Neuron (in vitro differentiated cells): Measurements from ENCODE around the gene RAPGEF2.

ENCODE experiments used
- H2AFZ ChIP-seq: one replicate; pipeline ENCODE4 v1.6.1; 2013; ENCODE audit warnings: low read depth, mild to moderate bottlenecking, inconsistent platforms, low read length, moderate library complexity
- H3K27me3 ChIP-seq: one replicate; pipeline ENCODE4 v1.6.1; 2013; ENCODE audit warnings: low read length; ENCODE audit not compliant: insufficient read depth
- H3K36me3 ChIP-seq: one replicate; pipeline ENCODE4 v1.6.1; 2013; ENCODE audit warnings: low read length; ENCODE audit not compliant: insufficient read depth
- H3K4me1 ChIP-seq: one replicate; pipeline ENCODE4 v1.6.1; 2013; ENCODE audit warnings: low read length; ENCODE audit not compliant: insufficient read depth
- H3K4me3 ChIP-seq: 2 replicates; pipeline ENCODE4 v1.5.1; 2013; ENCODE audit warnings: mild to moderate bottlenecking, low read length, moderate library complexity
- H3K9me3 ChIP-seq: one replicate; pipeline ENCODE4 v1.6.1; 2013; ENCODE audit warnings: low read length

The RAPGEF2 gene

DNA sequence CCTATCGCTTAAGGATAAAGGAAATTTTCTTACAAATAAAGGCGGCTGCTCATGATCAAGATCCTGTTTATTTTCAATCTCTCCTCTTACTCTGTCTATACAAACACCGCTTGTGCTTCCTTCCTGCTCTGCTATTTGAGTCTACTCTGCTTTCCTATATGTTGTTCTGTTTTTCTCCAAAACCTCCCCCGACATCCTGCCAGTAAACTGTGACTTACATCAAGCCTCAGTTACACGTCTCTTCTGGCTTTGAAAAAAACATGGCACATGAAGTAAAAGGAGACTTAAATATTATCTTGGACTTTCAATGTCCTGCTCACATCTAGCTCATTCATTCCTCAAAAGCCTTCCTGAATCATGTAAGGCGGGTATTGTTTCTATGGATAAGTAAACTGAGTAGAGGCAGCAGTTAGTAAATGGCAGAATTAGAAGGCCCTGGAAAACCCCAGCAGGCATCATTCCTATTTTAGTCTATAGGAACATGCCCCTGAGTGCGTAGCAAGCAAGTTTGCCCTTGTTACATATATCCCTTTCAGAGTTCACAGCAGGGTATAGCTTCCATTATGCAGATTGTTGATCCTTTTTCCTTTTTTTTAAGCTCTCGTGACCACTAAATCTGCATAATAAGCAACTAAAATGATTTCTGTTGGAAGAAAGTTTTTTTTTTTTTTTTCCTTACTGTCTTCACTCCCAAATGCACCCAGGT lies 280.1 kb downstream of the RAPGEF2 start:
- H3K4me1 ChIP-seq, result peaks cover 40% of the 10 kb centered on the region
- no peaks in the 10 kb centered on the region for H3K36me3 ChIP-seq
- peaks cover 7% of the 10 kb centered on the region for H3K9me3 ChIP-seq
- peak overlapping the region; percentile 8 for H3K4me3 ChIP-seq
- no peaks in the 10 kb centered on the region for H3K27me3 ChIP-seq
- H2AFZ ChIP-seq, result no peak overlapping the region

DNA sequence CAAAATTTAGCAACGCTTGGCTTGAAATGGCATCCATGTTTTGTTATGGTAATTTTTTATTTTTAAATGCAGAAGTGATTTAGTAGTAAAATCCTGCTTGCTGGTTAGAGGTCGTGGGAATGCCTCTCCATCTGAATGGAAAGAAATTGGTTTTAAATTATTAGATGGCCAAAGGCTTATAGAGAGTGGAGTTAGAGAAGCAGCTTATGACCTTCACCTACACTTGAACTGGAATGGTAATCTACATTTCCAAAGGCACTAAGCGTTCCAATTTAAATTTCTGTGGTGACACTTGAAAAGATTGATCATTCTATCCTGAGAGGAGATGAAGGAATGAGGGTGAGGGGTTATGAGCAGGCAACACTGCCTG lies 280.7 kb downstream of the RAPGEF2 start:
- Histone ChIP-seq H3K4me3 (no peak overlapping the region), H3K9me3 (peaks cover 7% of the 10 kb centered on the region), H2AFZ (no peak overlapping the region), H3K4me1 (peaks cover 40% of the 10 kb centered on the region), H3K36me3 (no peaks in the 10 kb centered on the region), H3K27me3 (no peaks in the 10 kb centered on the region)

GRCh38 chr4:159384017-159384416 lies 281.1 kb downstream of the RAPGEF2 start:
- H3K27me3 ChIP-seq, result no peaks in the 10 kb centered on the region
- peaks cover 40% of the 10 kb centered on the region for H3K4me1 ChIP-seq
- no peak overlapping the region for H3K4me3 ChIP-seq
- no peak overlapping the region for H2AFZ ChIP-seq
- H3K9me3 ChIP-seq, result peaks cover 5% of the 10 kb centered on the region
- H3K36me3 ChIP-seq, result no peaks in the 10 kb centered on the region

DNA sequence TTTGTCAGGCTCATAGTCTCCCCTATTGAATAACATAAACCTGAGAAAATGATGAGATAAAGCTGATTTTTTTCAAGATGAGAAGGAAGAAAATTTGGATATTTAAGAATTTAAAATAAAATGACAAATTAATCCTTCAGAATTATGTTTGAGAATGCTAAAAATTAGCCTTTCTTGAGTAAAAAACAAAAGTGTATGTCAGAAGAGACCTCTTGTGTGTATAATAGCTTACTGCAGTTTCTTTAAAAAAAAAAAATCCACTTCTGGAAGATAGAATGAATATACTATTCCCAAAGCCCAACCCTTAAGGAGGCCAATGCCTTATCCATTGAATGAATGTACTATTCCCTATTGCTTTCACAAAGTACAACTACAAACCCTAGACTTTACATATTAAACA lies 281.8 kb downstream of the RAPGEF2 start:
- H2AFZ ChIP-seq, result no peak overlapping the region
- H3K9me3 ChIP-seq, result peaks cover 5% of the 10 kb centered on the region
- no peaks in the 10 kb centered on the region for H3K36me3 ChIP-seq
- H3K4me3 ChIP-seq, result no peak overlapping the region
- H3K4me1 ChIP-seq, result peaks cover 39% of the 10 kb centered on the region
- H3K27me3 ChIP-seq, result no peaks in the 10 kb centered on the region

GRCh38 chr4:159386620-159387019 lies 283.7 kb downstream of the RAPGEF2 start:
- Histone ChIP-seq H3K9me3 (peaks cover 5% of the 10 kb centered on the region), H2AFZ (no peak overlapping the region), H3K4me1 (peaks cover 30% of the 10 kb centered on the region), H3K4me3 (no peak overlapping the region), H3K36me3 (no peaks in the 10 kb centered on the region), H3K27me3 (no peaks in the 10 kb centered on the region)

GRCh38 chr4:159389756-159390155 lies 286.9 kb downstream of the RAPGEF2 start:
- H3K36me3 ChIP-seq, result no peaks in the 10 kb centered on the region
- no peaks in the 10 kb centered on the region for H3K27me3 ChIP-seq
- H2AFZ ChIP-seq, result no peak overlapping the region
- H3K9me3 ChIP-seq, result peaks cover 5% of the 10 kb centered on the region
- no peak overlapping the region for H3K4me3 ChIP-seq
- peaks cover 4% of the 10 kb centered on the region for H3K4me1 ChIP-seq

- Histone ChIP-seq H3K27me3 (no peaks in the 10 kb centered on the region), H3K36me3 (no peaks in the 10 kb centered on the region), H3K4me1 (no peaks in the 10 kb centered on the region), H3K4me3 (no peak overlapping the region), H3K9me3 (peaks cover 4% of the 10 kb centered on the region), H2AFZ (no peak overlapping the region)
Observed at GRCh38 chr4:159390648-159391047, 287.8 kb downstream of the RAPGEF2 start.

DNA sequence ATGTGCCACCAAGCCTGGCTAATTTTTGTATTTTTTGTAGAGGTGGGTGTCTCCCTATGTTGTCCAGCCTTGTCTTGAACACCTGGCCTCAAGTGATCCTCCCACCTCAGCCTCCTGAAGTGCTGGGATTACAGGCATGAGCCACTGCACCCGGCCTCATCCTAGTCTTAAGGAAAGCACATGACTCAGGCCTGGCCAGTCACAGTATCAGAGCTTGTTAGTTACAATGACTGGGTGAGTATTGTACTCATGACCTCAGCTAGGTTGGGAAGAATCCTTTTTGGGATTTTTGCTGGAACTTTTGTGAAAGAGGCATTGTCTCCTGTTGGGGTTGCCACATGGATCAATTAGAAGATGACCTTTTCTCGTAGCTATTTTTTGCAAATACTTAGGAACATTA lies 292.8 kb downstream of the RAPGEF2 start:
- Histone ChIP-seq H3K4me3 (no peak overlapping the region), H3K27me3 (no peaks in the 10 kb centered on the region), H3K4me1 (peaks cover 5% of the 10 kb centered on the region), H3K9me3 (no peaks in the 10 kb centered on the region), H3K36me3 (no peaks in the 10 kb centered on the region), H2AFZ (no peak overlapping the region)

GRCh38 chr4:159396151-159396550 lies 293.3 kb downstream of the RAPGEF2 start:
- Histone ChIP-seq H3K4me1 (peaks cover 8% of the 10 kb centered on the region), H3K9me3 (no peaks in the 10 kb centered on the region), H3K36me3 (no peaks in the 10 kb centered on the region), H3K27me3 (no peaks in the 10 kb centered on the region), H2AFZ (no peak overlapping the region), H3K4me3 (no peak overlapping the region)

DNA sequence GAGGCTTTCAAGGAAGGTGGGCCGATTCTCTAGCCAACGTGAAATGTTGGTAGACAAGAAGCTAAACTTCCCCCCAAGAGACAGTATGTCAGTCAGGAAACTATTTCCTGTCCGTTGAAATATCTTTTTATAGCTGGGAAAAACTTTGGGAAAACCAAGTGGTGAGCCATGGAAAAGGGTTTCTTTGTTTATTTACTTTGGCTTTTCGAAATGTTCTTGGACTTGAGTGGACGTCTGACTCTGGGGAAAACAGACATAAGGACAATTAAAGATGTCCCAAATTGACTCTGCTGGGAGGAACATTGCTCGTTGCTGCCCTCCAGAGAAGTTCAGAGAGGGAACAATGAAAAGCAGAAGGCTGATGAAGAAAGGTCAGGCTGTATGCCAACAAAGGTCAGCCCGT lies 295.4 kb downstream of the RAPGEF2 start:
- no peaks in the 10 kb centered on the region for H3K36me3 ChIP-seq
- no peaks in the 10 kb centered on the region for H3K9me3 ChIP-seq
- H2AFZ ChIP-seq, result no peak overlapping the region
- no peak overlapping the region for H3K4me3 ChIP-seq
- H3K4me1 ChIP-seq, result peaks cover 8% of the 10 kb centered on the region
- no peaks in the 10 kb centered on the region for H3K27me3 ChIP-seq

DNA sequence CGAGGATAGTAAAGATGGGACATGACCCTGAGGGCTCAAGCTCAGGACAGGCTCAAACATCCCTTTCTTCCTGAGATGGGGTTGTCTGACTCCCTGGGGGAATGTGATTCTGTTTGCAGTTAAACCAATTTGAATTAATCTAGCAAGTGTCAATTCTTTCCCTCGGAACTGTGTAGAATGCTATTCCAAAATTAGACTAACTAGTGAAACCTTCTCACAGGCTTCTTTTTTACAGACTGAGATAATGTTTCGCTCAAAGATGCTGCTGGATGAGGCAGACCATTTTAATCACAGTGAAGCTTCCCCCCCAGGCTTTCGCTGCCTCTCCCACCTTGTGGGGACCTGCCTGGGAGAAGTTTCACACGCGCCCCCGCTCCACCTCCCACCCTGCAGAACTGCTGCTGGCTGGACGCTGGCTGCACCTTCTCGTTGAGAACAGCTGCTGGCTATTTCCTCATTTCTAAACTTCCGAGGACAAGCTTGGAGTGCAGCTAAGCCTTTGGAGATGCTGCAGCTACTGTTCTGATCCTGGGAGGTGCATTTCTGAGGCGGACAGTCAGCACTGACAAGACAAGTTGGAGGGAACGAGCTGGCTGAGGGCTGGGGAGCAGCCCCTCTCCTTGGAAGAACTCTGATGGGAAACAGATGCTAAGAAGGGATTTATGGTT lies 297.8 kb downstream of the RAPGEF2 start:
- Histone ChIP-seq H3K4me3 (no peak overlapping the region), H2AFZ (no peak overlapping the region), H3K4me1 (peaks cover 8% of the 10 kb centered on the region), H3K27me3 (no peaks in the 10 kb centered on the region), H3K36me3 (no peaks in the 10 kb centered on the region), H3K9me3 (no peaks in the 10 kb centered on the region)

DNA sequence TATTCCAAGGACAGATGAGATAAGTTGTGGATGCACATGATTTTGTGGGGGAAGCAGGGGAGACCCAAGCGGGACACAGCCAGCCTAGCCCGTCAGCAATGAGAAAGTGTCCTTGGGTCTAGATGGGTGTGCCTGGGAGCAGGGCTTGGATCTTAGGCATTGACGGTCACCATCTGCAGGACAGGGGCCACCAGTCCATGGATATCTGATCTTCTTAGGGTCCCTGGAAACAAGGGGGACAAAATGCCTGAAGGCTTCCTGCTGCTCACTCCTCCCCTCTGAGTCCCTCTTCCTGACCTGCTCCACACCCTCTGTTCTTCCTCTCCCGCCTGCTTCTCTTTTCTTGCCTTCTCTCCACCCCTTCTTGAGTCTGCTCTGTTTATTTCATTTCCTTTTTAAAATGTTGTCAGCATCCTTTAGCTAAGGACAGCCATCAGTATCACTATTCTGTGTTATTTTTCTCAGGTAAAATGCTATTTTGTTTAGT lies 298.4 kb downstream of the RAPGEF2 start:
- Histone ChIP-seq H3K4me3 (no peak overlapping the region), H2AFZ (no peak overlapping the region), H3K9me3 (no peaks in the 10 kb centered on the region), H3K36me3 (no peaks in the 10 kb centered on the region), H3K4me1 (peaks cover 8% of the 10 kb centered on the region), H3K27me3 (no peaks in the 10 kb centered on the region)

- no peaks in the 10 kb centered on the region for H3K36me3 ChIP-seq
- H3K27me3 ChIP-seq, result no peaks in the 10 kb centered on the region
Observed at GRCh38 chr4:159401791-159402380, 299.0 kb downstream of the RAPGEF2 start.

More at GRCh38 chr4:159401791-159402380, 299.0 kb downstream of the RAPGEF2 start:
- H3K9me3 ChIP-seq, result no peaks in the 10 kb centered on the region
- no peak overlapping the region for H3K4me3 ChIP-seq
- peaks cover 8% of the 10 kb centered on the region for H3K4me1 ChIP-seq
- no peak overlapping the region for H2AFZ ChIP-seq
